SK-N-DZ (cell line): ENCODE measurements around the gene KRT24. TPM values are rescaled to one million over a fixed set of nuclear protein-coding genes. Genes with fewer than 3 reads are reported as not detected.
"Not testable (repeated sequence)": the region's sequence is repeated elsewhere in the genome, so short reads cannot be mapped to it uniquely, and the experiment has no call there.

Experiments
- DNase-seq: peaks from one replicate; pipeline ENCODE4 v3.0.0-alpha.2; 2015; ENCODE audit warnings: low spot score
- polyA plus RNA-seq, 2 experiments: library from polyadenylated mRNA; depleted of rRNA; stranded (reverse); fragments of >200 nt; gene quantifications; 2 replicates each; pipeline ENCODE4 v1.2.3, GENCODE V29; 2014

Gene KRT24
- not detected in 2 replicates for polyA plus RNA-seq (2014; cell fraction: cytosol; rRNA removed)
- not detected in 2 replicates for polyA plus RNA-seq (2014; cell fraction: nucleus; rRNA removed)

DNA sequence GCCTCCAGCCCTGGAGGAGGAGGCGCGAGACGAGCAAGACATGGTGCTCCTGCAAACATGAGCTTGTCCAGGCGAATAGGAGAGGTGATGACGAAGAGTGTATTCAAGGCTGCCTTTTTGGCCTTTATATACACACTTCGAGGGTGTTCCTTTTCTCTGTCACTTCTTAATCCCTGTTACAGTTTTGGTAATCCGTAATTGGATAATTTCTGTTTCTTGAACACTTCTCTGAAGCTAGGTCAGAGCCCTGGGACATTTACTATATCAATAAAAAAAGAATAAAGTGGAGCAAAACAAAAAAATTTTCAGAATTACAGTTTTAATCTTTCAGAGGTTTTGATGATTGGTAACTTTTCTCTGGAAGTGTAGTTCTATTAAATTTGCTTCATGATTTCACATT is at the start of gene KRT24:
Gene KRT24, minus strand, starts transcription at position 101 of the 400 bp plus-strand sequence. Its CDS starts 59 bp downstream, at position 42.
- no peak for DNase-seq

DNA sequence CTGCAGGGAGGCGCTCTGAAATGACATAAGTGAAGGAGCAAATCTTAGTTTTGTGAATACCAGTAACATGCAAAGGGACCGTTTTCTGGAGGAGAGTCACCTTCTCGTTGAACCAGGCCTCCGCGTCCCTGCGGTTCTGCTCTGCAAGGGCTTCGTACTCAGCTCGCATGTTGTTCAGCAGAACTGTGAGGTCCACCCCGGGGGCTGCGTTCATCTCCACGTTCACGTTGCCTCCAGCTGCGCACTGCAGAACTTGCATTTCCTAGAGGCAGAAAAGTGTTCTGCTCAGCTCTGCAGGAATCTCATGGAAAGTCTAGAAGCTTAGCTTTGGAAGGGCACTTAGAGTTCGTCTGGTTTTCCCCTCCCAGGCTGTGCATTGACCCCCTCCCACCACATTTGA is 47.5 kb upstream of the KRT24 start:
- DNase-seq, result no peak

DNA sequence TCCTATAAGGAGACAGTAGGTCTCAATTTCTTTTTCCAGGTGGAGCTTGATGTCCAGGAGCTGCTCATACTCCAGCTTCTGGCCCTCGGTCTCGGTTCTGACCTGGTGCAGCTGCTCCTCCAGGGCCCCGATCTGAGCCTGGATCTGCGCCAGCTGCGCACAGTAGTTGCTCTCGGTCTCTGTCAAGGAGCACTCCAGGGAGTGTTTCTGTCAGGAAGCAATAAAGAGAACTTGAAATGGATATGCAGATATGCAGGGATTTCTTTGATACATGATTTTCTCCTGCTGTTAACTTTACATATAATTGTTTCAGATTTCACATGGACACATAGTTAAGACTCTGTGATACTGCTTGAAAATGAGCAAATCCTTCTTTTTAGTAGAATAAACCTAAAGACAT is 46.8 kb upstream of the KRT24 start:
- DNase-seq, result no peak

DNA sequence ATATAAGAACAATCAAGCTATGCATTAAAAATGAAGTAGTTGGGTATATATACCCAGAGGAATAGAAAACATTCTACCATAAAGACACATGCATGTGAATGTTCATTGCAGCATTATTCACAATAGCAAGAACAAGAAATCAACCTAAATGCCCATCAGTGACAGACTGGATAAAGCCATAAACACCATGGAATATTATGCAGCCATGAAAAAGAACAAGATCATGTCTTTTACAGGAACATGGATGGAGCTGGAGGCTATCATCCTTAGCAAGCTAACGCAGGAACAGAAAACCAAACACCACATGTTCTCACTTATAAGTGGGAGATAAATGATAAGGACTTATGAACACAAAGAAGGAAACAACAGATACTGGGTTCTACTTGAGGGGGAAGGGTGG is 45.1 kb upstream of the KRT24 start:
- DNase-seq, result not testable (repeated sequence)

DNA sequence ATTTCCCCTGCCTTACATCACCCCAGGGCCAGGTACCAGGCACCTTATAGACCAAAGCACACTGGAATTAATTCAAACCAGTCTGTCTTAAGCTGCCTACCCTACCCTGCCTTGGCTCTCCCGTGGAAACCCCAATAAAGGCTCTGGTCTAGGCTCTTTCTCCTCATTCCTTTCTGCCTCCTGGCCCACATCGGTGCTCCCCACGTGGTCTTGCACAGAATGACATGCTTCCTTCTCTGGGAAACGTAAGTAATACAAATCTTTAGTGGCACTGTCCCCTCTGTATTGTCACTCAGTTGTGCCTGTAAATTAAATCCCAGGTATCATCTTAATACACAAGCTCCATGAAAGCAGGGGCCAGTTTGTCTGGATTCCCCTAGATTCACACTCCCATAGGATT is 35.0 kb upstream of the KRT24 start:
- no peak for DNase-seq

DNA sequence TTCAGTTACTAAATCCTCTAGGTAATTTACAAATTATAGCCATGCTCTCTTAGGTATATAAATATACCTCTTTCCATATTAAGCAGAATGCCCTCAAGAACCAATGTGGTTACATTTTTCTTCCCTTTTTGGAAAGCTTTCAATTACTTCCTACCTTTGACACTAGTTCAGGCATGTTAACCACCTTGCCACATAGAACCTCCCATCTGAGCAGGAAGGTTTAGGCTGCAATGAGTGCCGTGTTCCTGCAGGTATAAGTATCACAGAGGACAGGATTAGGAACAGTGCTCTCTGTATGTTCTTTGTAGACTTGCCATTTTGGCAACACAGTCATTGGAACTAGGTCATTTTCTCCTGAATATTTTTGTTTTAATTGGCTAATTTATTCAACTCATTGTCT is 31.5 kb upstream of the KRT24 start:
- no peak for DNase-seq

DNA sequence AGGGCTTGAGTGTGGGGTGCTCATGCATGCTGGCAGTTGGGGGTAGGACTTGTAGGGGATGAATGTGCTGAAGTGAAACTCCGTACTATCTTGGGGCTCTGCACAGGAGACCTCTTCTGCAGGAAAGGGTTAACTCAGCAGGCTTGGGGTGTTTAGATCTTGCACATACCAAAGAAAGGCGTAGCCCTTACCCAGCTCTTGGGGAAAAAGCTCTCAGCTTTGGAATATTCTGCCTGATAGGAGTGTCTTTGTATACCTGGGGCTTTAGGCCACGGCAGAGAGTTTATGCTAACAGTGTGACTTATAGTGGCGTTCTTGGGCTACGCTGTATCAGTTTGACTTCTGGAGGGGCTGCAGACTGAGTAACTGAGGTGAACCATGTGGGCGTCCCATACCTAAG is 30.5 kb upstream of the KRT24 start:
- no peak for DNase-seq

DNA sequence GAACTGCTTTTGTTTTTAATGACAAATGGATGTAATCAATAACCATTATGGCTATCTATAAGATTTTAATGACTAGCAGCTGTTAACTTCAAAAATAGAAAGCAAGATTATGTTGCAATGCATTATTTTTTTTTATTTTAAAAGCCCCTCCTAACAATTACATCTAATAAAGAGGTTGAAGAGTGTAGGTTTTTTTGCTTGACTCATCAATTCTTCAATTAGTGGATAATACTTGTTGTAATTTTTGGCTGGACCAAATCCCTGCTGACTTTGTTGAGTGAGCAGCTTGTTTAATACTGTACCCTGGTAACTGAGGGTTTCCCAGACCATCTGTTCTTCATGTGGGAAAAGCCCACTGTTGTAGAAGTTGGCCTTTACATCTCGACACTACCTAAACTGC is 27.4 kb upstream of the KRT24 start:
- no peak for DNase-seq

DNA sequence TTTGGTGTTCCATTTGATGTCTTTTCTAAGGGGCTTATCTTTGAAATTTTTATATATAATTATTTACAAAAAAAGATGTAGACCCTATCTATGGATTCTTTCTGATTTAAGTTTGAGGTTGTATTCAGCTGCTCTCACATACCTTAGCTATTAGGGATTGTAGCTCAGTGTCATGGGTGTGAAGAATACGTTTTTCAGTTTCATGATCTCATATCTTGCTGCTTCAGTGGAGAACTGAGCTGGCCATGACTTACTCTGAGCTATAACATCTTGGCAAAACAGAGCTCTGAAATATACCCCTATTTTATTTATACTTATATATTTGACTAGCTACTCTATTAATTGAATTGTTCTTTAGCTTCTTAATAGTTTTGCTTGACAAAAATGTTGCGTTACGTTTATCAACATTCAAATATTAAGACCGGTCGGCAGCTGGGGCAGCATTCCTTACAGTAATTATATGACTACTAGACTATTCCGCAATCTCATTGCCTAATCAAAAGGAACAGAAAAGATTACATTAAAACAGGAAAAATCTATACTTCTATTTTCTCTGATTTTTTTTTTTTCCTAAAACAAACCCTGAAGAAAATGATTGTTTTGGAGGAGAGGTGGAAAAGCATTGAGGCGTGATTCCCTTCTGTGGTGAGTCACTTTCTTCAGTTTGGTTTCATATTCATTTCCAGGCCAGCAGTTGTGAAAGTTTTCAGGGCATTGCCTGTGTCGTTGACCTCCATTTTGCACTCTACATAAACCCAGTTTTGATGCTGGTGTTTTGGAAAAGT is 24.1 kb upstream of the KRT24 start:
- no peak for DNase-seq

DNA sequence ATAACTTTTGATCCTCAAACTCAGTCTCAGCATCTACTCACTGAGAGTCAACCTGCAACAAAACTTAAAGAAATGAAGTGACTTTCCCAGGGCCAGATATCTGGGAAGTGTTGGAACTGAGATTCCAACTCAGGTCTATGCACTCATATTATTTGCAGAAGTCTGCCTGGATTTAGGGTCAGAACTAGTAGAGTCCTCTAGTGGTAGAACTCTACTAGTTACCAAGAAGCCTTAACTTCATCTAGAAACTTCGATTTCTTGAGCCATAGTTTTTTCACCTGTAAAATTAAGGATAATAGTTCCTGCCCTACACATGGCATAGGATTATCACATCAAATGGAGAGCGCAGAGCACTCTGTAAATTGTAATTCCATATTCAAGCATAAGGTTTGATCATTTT is 23.4 kb upstream of the KRT24 start:
- DNase-seq, result no peak

DNA sequence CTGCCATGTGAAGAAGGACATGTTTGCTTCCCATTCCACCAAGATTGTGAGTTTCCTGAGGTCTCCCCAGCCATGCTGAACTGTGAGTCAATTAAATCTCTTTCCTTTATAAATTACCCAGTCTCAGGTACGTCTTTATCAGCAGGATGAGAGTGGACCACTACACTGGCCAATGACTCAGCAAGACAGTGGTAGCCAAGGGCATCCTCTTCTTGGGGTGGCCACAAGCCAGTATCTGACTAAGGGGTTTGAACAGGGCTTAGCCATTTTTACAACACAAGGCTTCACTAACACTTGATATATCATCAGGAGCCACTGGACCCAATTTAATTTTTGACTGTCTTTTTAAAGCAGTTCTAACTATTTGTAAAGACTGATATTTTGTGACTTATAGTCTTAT is 21.1 kb upstream of the KRT24 start:
- DNase-seq, result no peak

DNA sequence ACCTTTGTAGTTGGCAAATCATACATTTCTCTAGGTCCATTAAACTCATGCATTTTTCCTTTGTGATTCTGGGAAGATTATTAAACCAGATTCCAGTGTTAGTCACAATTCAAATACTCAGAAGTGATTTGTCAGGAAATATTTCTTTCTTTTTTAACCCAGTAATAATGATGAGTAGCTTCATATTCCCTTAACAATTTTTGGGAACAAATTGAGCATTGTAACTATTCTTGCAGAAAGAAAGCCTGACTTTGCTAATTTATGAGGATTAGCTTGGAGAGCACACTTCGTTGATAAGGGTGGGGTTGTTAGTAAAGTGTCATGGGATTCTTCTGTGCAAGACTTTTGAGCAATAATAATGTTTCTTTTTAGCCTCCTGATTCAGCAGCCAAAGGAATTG is 18.7 kb upstream of the KRT24 start:
- no peak for DNase-seq

DNA sequence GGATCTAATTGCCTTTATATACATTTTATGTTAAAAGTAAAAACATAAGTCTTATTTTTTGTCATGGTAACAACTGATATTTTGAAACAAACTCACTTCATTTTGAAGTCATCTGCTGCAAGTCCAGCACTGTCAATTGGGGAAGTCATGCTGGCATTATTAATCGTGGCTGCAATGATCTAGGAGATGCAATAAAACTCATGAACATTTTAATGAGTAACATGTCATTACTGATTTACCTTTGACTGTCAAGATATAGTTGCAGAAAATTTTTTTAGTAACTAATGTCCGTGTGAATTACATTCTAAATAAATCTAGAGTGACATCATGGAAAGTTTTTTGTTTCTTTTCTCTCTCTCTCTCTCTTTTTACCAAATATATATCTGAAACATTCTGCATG is 17.3 kb upstream of the KRT24 start:
- no peak for DNase-seq

DNA sequence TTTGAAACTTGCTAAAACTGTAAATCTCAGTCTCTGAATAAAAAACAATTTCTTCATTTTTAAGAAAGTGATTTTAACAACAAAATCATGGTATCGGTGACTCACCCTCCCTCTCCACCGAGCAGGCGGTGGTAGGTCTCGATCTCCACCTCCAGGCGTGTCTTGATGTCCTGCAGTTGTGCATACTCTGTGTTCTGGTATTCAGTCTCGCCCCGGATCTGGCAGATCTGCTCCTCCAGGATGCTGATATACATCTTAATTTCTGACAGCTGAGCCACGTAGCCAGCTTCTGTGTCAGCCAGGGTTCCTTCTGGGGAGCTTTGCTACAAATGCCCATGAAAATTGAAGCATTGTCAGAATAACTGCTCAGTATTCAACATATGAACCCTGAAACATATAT is 15.4 kb upstream of the KRT24 start:
- peak; percentile 24 for DNase-seq

DNA sequence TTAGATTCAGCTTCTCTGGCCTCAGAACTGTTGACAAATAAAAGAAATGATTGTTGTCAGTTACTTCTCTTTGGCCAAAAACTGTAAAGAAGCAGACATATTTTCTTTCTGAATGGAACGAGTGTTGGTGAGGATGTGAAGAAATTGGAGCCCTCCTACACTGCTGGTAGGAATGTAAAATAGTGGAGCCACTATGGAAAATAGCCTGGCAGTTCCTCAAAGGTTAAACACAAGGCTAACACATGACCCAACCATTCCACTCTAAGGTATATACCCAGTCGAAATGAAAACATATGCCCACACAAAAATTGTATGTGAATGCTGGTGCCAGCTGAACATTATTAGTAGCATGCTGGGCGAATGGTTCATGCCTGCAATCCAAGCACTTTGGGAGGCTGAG is 14.2 kb upstream of the KRT24 start:
- DNase-seq, result no peak

DNA sequence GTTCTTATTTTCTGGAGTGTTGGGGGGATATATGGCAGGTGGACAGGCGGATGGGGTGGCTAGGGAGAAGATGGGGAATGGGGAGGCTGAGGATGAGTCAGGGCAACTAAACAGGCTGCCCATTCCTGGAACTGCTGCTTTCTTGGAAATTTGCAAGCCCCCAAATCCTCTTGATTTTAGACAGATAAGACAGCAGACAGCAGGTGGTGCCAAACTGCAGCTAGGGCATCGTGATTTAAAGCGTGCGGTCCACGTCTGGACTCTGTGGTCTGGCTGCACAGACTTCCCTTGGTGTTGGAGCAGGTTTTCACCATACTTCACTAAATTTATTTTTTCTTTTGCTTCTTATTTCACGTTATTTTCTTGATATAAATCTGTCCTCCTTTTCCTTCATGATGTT is 10.9 kb upstream of the KRT24 start:
- DNase-seq, result no peak

DNA sequence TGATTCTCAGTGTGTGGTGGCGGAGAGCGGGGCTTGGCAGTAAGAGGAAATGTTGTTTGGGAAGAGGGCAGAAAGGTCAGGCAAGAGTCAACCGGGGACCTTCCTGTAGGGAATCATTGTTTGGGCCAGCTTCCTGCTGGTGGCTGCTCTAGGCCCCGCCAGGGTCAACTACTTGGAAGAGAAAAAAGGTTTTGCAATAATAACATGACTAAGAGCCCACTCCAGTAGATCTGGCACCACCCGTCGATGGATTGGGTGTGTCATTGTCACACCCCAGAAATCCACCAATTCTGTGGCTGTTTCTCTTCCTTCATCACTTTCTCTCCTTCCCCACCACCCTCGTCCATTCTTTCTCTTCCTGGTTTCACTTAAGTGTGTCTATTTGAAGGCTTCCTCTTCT is 4.2 kb upstream of the KRT24 start:
- no peak for DNase-seq

DNA sequence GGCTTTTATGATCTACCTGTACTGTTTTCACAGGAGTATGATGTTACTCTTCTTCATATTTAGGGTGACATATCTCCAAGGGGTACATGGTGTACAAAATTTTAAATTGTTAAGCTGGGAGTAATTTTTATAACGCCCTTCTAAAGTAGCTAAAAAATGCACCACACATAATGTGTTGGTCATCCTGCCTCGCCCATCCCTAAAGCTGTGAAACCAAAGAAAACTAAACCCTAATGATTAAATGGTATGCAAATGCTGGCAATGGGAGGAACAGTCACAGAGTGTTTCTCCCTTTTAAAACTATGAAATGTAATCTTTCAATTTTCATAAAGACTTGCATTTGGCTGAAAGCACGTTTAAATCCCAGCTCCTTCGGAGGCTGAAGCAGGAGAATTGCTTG is 2.0 kb upstream of the KRT24 start:
- no peak for DNase-seq

DNA sequence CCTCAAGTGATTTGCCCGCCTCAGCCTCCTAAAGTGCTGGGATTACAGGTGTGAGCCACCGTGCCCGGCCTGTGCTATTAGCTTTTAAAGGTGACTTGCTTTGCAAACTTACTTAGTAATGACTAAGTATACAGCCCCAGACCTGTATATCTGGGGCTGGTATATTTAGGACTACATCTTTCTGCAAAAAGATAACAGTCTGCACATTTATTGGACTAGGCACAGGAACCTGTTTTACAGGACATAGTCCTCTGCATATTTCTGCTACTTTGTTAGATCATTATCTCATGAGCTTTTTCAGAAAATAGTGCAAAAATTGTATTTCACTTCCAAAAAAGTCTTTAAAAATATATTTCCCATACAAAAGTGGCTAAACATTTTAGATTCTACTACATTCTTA is 1.3 kb downstream of the KRT24 start:
- no peak for DNase-seq

DNA sequence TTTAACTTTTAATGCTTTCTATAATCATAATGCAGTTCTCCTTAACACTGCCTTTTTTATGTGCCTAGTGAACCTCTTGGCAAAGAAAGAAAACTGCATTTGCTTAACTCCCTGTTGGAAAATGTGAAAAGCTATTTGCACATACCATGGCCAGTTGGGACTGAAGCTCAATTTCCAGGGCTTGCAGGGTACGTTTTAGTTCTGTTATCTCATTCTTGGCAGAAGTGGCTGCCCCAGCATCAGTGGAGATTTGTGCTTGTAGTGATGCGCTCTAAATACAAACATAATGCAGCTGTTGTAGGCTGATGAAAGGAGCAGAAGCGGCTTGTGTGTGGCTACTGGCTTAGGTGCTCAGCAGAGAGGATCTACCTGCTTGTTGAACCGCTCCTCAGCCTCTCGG is 3.7 kb downstream of the KRT24 start:
- DNase-seq, result no peak

DNA sequence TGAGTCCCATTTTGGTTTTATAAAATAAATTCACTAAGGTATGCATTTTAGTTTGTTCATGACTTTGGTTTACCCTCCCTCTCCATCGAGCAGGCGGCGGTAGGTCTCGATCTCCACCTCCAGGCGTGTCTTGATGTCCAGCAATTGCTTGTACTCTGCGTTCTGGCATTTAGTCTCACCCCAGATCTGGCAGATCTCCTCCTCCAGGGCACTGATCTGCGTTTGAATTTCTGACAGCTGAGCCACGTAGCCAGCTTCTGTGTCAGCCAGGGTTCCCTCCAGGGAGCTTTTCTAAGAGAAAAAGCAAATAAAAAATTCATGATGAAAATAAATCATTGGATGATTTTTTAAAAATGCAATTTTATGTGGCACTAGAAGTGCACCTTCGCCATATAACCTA is 4.2 kb downstream of the KRT24 start:
- DNase-seq, result no peak

DNA sequence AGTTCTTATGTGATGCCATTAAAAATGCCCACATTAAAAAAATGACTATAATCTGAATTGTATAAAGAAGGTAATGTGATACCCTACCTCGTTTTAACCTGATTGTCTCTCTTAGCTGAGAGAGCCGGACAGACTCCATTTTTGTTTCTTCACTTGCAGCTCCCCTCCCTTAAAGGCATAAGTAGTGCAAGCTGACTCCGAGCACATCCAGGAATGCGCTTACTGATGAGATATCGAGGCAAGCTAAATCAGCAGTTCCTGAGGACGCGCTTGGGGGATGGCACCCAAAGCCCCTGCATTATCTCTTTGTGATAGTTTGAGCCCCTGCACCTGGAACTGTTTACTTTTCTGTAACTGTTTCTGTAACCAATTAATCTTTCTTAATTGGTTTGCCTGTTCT is 6.3 kb downstream of the KRT24 start:
- DNase-seq, result peak; percentile 18

DNA sequence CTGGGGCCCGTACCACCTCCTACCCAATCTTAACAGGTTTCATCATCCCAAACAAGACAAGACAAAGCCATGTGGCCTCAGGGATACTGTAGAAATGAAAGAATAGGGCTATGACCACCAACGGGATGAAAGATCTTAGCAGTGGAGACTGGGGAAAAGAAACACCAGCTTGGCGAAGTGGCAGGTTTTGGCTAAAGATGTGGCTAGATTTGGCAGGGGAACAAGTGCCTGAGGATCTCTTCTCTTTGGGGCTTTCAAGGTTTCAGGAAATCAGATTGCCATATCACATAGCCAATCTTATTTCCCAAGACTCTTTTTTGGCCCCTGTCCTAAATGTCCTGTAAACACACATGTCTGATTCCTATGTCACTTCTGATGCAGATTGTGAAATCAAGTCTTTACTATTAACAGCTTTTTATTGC is 6.9 kb downstream of the KRT24 start:
- no peak for DNase-seq
